CD4-positive, CD25-positive, alpha-beta regulatory T cell (primary cell): ENCODE data around the gene TEX53. TPM values are rescaled to one million over a fixed set of nuclear protein-coding genes. Genes with fewer than 3 reads are reported as not detected.
A peak's percentile ranks its signal among the peaks of the same experiment; 100 is the strongest.

Experiments used
- ATAC-seq, 2 donors: fragments of 150-1000 bp; cut with Tn5 transposase; one replicate each; pipeline ENCODE4 v1.10.0; 2021; ENCODE audit warnings: low read depth in 2 of 2, moderate number of reproducible peaks in 2 of 2, moderate library complexity in 1 of 2
- DNase-seq, 3 donors: peaks; one replicate each; pipeline versions ENCODE4 v3.0.0 to v3.0.0-alpha.2; 2012 to 2022; ENCODE audit warnings: mixed read lengths in 1 of 3
- H3K27ac ChIP-seq: one replicate; pipeline ENCODE4 v1.7.0; 2013; ENCODE audit warnings: mild to moderate bottlenecking, low read length; ENCODE audit not compliant: insufficient read depth, poor library complexity, severe bottlenecking
- H3K27me3 ChIP-seq: one replicate; pipeline ENCODE4 v1.7.0; 2013; ENCODE audit warnings: low read length; ENCODE audit not compliant: control insufficient read depth, insufficient read depth
- H3K36me3 ChIP-seq: one replicate; pipeline ENCODE4 v1.7.0; 2013; ENCODE audit warnings: mild to moderate bottlenecking, low read length, moderate library complexity; ENCODE audit not compliant: control insufficient read depth, insufficient read depth
- H3K4me1 ChIP-seq: 2 replicates; pipeline ENCODE4 v1.7.0; 2013; ENCODE audit warnings: mild to moderate bottlenecking, low read length; ENCODE audit not compliant: insufficient read depth, control insufficient read depth, poor library complexity, severe bottlenecking
- H3K4me3 ChIP-seq: one replicate; pipeline ENCODE4 v1.7.0; 2013; ENCODE audit warnings: low read depth, mild to moderate bottlenecking, low read length, moderate library complexity
- H3K9me3 ChIP-seq, 2 experiments: 1 replicate in 1 of 2; 2 replicates in 1 of 2; pipeline ENCODE4 v1.7.0; 2013; ENCODE audit warnings: low read length in 2 of 2, mild to moderate bottlenecking in 1 of 2, moderate library complexity in 1 of 2; ENCODE audit not compliant: control insufficient read depth in 2 of 2
- H3K27ac Mint-ChIP-seq, 3 donors: one replicate each; pipeline ENCODE4 v1.8.0; 2020 to 2022; ENCODE audit warnings: mild to moderate bottlenecking in 3 of 3, mixed read lengths in 3 of 3, moderate library complexity in 2 of 3
- H3K27me3 Mint-ChIP-seq: one replicate; pipeline ENCODE4 v1.8.0; 2022; ENCODE audit warnings: mild to moderate bottlenecking, mixed read lengths
- H3K36me3 Mint-ChIP-seq: one replicate; pipeline ENCODE4 v1.8.0; 2020; ENCODE audit warnings: mixed read lengths
- H3K4me1 Mint-ChIP-seq, 4 donors: one replicate each; pipeline ENCODE4 v1.8.0; 2020 to 2022; ENCODE audit warnings: mixed read lengths in 4 of 4, mild to moderate bottlenecking in 1 of 4
- H3K4me3 Mint-ChIP-seq, 4 donors: one replicate each; pipeline ENCODE4 v1.8.0; 2020 to 2022; ENCODE audit warnings: mild to moderate bottlenecking in 4 of 4, mixed read lengths in 4 of 4, moderate library complexity in 3 of 4
- H3K9me3 Mint-ChIP-seq, 7 donors: one replicate each; pipeline ENCODE4 v1.8.0; 2020 to 2022; ENCODE audit warnings: mixed read lengths in 7 of 7, mild to moderate bottlenecking in 3 of 7, moderate library complexity in 2 of 7
- polyA plus RNA-seq, 4 donors: library from polyadenylated mRNA; unstranded; fragments of 300-500 nt; fragmentation: Illumina TruSeq; gene quantifications; one replicate each; pipeline ENCODE4 v1.2.3, GENCODE V29; 2021
- total RNA-seq: library from RNA; stranded (reverse); gene quantifications from one replicate; pipeline ENCODE4 v1.2.3, GENCODE V29; 2022

The TEX53 gene
- total and polyA plus RNA-seq, 5 donors from 2014 or later: not detected

DNA sequence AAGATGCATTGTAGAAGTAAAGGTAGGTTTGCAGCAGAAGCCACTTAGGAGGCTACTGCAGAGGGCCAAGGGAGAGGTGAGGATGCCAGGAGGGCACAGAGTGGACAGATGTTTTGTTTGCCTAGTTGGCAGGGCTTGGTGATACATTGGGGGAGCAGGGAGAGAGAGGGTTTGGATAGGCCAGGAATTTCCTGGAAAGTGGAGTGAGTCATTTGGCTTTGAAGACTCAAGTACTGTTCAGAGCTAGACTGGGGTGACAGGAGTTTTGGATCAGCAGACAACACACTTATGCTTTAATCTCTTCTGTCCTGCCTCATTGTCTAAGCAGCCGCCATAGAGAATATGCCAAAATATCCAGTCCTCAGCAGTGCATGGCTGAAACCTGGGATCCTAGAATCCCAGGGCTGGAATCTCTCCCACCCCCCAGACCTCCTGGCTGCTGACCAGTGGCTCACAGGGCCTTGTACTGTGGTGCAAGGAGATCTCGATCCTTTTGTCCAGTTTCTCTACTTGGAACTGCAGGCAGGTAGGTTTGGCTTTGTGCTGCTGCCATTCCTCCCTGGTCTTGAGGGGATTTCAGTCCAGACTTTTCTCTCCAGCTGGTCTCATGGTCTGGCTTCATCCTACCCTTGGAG lies 35.5 kb downstream of the TEX53 start:
- Mint-ChIP-seq H3K27ac (peak overlapping the region; percentile 41 to 67 (median 54)), H3K4me3 (no peak overlapping the region), H3K36me3 (peaks cover 39% of the 10 kb centered on the region), H3K4me1 (peaks cover 7 to 20% (median 13%) of the 10 kb centered on the region in 4 donors), H3K27me3 (no peaks in the 10 kb centered on the region), H3K9me3 (no peaks in the 10 kb centered on the region)
- no peak for ATAC-seq
- Histone ChIP-seq H3K27me3 (no peaks in the 10 kb centered on the region), H3K4me3 (no peak overlapping the region), H3K36me3 (peaks cover 18% of the 10 kb centered on the region), H3K9me3 (no peaks in the 10 kb centered on the region), H3K27ac (no peak overlapping the region), H3K4me1 (peaks cover 2% of the 10 kb centered on the region)
- no peak for DNase-seq

DNA sequence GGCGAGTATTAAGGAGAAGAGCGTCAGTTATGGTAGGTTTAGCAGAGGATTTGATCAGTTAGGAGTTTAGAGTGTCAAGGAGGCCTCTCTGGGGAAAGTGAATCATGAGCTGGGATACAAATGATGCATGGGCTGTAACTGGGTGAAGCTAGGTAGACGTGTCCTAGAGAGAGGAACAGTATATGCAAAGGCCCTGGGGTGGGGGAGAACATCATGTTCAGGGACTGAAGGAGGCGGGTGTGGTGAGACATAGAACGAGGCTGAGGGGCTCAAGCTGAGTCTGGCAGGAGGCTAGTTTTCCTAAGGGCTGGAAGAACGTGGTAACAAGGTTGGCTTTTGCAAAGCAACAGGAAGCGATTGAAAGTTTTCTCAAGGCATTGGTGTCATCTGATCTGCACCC lies 36.0 kb downstream of the TEX53 start:
- Mint-ChIP-seq H3K9me3 (no peaks in the 10 kb centered on the region), H3K36me3 (peaks cover 36% of the 10 kb centered on the region), H3K27ac (peak overlapping the region in 1 of 3 donors; percentile 52), H3K27me3 (no peaks in the 10 kb centered on the region), H3K4me1 (peaks cover 7 to 23% (median 17%) of the 10 kb centered on the region in 4 donors), H3K4me3 (no peak overlapping the region)
- DNase-seq (no peak), ATAC-seq (no peak)
- H3K9me3 ChIP-seq: no peaks in the 10 kb centered on the region
- H3K36me3 ChIP-seq: peaks cover 16% of the 10 kb centered on the region
- H3K4me3 ChIP-seq: no peak overlapping the region
- no peak overlapping the region for H3K27ac ChIP-seq
- H3K27me3 ChIP-seq: no peaks in the 10 kb centered on the region
- peaks cover 7% of the 10 kb centered on the region for H3K4me1 ChIP-seq

- peaks cover 29% of the 10 kb centered on the region for H3K36me3 Mint-ChIP-seq
Observed at GRCh38 chr9:114619191-114619761, 38.3 kb downstream of the TEX53 start.

DNA sequence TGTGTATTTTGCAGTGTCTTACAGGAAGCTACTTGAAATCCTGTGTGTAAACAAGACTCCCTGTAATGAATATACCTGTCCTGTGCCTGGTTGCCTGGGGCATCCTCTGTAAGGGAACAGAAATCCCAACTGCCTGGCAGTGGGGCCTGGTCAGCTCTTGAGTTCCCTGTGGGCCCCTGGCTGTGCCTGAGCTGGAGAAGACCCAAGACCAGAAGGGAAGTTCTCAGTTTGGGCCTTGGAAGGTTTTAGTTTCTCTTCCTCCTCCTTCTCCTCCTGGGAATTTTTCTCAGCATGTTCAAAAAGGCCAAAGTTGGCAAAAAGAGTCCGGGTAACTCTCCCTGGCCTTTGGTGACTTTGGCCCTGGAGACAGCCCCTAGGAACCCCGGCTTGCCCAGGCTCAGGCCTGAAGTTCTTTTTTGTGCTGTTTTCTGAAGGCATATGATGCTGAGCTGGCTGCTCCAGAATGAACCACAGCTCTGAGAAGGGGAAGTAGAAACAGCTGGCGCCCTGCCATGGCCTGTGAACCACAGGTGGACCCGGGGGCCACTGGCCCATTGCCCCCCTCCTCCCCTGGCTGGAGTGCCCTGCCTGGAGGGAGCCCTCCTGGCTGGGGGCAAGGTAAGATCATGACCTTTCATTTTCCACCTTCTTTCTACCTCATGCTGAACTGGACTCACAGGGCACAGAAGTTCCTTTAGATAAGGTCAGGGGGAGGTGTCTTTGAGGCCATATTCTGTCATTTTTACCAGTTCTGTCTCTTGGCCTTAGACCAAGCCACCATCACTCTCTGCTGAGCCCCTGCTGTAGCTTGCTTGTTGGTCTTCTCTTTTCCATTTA lies 40.7 kb downstream of the TEX53 start:
- Mint-ChIP-seq H3K27ac (peak overlapping the region; percentile 90 to 98 (median 94)), H3K36me3 (peaks cover 27% of the 10 kb centered on the region), H3K4me3 (peak overlapping the region in 3 of 4 donors; percentile 11 to 74 (median 52)), H3K4me1 (peaks cover 23 to 60% (median 42%) of the 10 kb centered on the region in 4 donors), H3K9me3 (no peaks in the 10 kb centered on the region), H3K27me3 (no peaks in the 10 kb centered on the region)
- H3K27me3 ChIP-seq: no peaks in the 10 kb centered on the region
- H3K4me3 ChIP-seq: no peak overlapping the region
- H3K9me3 ChIP-seq: no peaks in the 10 kb centered on the region
- peaks cover 9% of the 10 kb centered on the region for H3K36me3 ChIP-seq
- H3K27ac ChIP-seq: peak overlapping the region; percentile 20
- ATAC-seq (peak in 1 of 2 donors; percentile 22), DNase-seq (no peak)
- peaks cover 32% of the 10 kb centered on the region for H3K4me1 ChIP-seq

More at GRCh38 chr9:114619191-114619761, 38.3 kb downstream of the TEX53 start:
- ATAC-seq: no peak
- Histone ChIP-seq H3K27ac (no peak overlapping the region), H3K36me3 (peaks cover 13% of the 10 kb centered on the region), H3K4me1 (peaks cover 8% of the 10 kb centered on the region), H3K9me3 (no peaks in the 10 kb centered on the region), H3K27me3 (no peaks in the 10 kb centered on the region), H3K4me3 (peak overlapping the region; percentile 50)
- H3K9me3 Mint-ChIP-seq: no peaks in the 10 kb centered on the region
- H3K4me3 Mint-ChIP-seq: peak overlapping the region in 3 of 4 donors; percentile 42 to 77 (median 53)
- H3K27me3 Mint-ChIP-seq: no peaks in the 10 kb centered on the region
- H3K4me1 Mint-ChIP-seq: peaks cover 12 to 36% (median 23%) of the 10 kb centered on the region in 4 donors
- peak overlapping the region; percentile 68 to 85 (median 79) for H3K27ac Mint-ChIP-seq
- DNase-seq: peak in 1 of 3 donors; percentile 34

GRCh38 chr9:114614373-114614772 lies 43.2 kb downstream of the TEX53 start:
- DNase-seq (no peak), ATAC-seq (no peak)
- H3K36me3 Mint-ChIP-seq: peaks cover 12% of the 10 kb centered on the region
- H3K27ac Mint-ChIP-seq: peak overlapping the region in 2 of 3 donors; percentile 64 to 85
- Histone ChIP-seq H3K4me3 (no peak overlapping the region), H3K27ac (no peak overlapping the region), H3K36me3 (peaks cover 9% of the 10 kb centered on the region), H3K9me3 (no peaks in the 10 kb centered on the region), H3K4me1 (peaks cover 40% of the 10 kb centered on the region), H3K27me3 (no peaks in the 10 kb centered on the region)
- H3K27me3 Mint-ChIP-seq: no peaks in the 10 kb centered on the region
- peak overlapping the region in 1 of 4 donors; percentile 98 for H3K4me3 Mint-ChIP-seq
- H3K9me3 Mint-ChIP-seq: no peaks in the 10 kb centered on the region
- H3K4me1 Mint-ChIP-seq: peaks cover 21 to 65% (median 38%) of the 10 kb centered on the region in 4 donors

DNA sequence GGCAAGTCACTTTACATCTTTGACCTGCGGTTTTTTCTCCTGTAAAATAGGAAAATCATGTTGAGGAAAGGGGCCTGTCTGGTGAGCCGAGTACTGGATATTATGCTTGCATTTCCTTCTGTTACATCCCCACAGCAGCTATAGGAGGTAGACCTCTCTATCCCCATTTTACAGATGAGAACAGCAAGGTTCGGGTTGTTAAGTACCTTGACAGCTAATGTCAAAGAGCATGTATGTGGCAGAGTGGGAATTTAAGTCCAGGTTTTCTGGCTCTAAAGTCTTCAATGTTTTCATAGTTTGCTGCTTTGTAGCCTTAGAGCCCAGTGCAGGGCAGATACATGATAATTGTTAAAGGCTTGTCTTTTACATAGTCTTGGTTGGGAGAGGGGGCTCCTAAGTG lies 43.7 kb downstream of the TEX53 start:
- Histone ChIP-seq H3K4me3 (no peak overlapping the region), H3K9me3 (no peaks in the 10 kb centered on the region), H3K4me1 (peaks cover 40% of the 10 kb centered on the region), H3K36me3 (peaks cover 6% of the 10 kb centered on the region), H3K27ac (no peak overlapping the region), H3K27me3 (no peaks in the 10 kb centered on the region)
- Mint-ChIP-seq H3K36me3 (peaks cover 7% of the 10 kb centered on the region), H3K4me1 (peaks cover 21 to 61% (median 37%) of the 10 kb centered on the region in 4 donors), H3K27ac (peak overlapping the region; percentile 85 to 92 (median 92)), H3K9me3 (no peaks in the 10 kb centered on the region), H3K27me3 (no peaks in the 10 kb centered on the region), H3K4me3 (peak overlapping the region; percentile 4 to 98 (median 94))
- no peak for DNase-seq
- no peak for ATAC-seq

- Mint-ChIP-seq H3K4me3 (peak overlapping the region; percentile 92 to 98 (median 94)), H3K9me3 (no peaks in the 10 kb centered on the region), H3K27ac (peak overlapping the region; percentile 85 to 92 (median 92)), H3K36me3 (peaks cover 3% of the 10 kb centered on the region), H3K4me1 (peaks cover 21 to 62% (median 37%) of the 10 kb centered on the region in 4 donors), H3K27me3 (no peaks in the 10 kb centered on the region)
- peak overlapping the region; percentile 88 for H3K4me3 ChIP-seq
- ATAC-seq (no peak), DNase-seq (peak in 1 of 3 donors; percentile 19)
- no peaks in the 10 kb centered on the region for H3K27me3 ChIP-seq
- no peaks in the 10 kb centered on the region for H3K36me3 ChIP-seq
- no peaks in the 10 kb centered on the region for H3K9me3 ChIP-seq
- H3K4me1 ChIP-seq: peaks cover 40% of the 10 kb centered on the region
- peak overlapping the region; percentile 34 for H3K27ac ChIP-seq
Observed at GRCh38 chr9:114613087-114613486, 44.5 kb downstream of the TEX53 start.
